HAP-1 (cell line): ENCODE data around the gene RAD51B.
"Not testable (repeated sequence)": the region's sequence is repeated elsewhere in the genome, so short reads cannot be mapped to it uniquely, and the experiment has no call there.

ENCODE experiments used
- DNase-seq, 2 experiments: peaks; one replicate each; pipeline ENCODE4 v3.0.0-alpha.2; 2016 to 2020; ENCODE audit warnings: low spot score in 2 of 2
- H3K27me3 ChIP-seq: fragments of 250-450 bp; sonication (Bioruptor Pico); 2 replicates; pipeline ENCODE4 v1.5.1; 2020; ENCODE audit warnings: low read depth, mild to moderate bottlenecking, moderate library complexity
- H3K36me3 ChIP-seq: fragments of 250-450 bp; sonication (Bioruptor Pico); replicated peaks from 2 replicates; pipeline ENCODE4 v1.5.1; 2020; ENCODE audit warnings: mild to moderate bottlenecking
- H3K4me1 ChIP-seq: fragments of 250-450 bp; sonication (Bioruptor Pico); 2 replicates; pipeline ENCODE4 v1.5.1; 2020; ENCODE audit warnings: mild to moderate bottlenecking
- H3K4me3 ChIP-seq: fragments of 250-450 bp; sonication (Bioruptor Pico); 2 replicates; pipeline ENCODE4 v1.5.1; 2020; ENCODE audit warnings: mild to moderate bottlenecking, moderate library complexity
- H3K9me3 ChIP-seq: fragments of 250-450 bp; sonication (Bioruptor Pico); 2 replicates; pipeline ENCODE4 v1.5.1; 2020; ENCODE audit warnings: mild to moderate bottlenecking, moderate library complexity
- in situ Hi-C: fragments of 300-500 bp; cut with MboI; formaldehyde crosslinking; loops from 3 replicates; pipeline ENCODE4 v1.14.3; 2020; ENCODE audit warnings: low sequenced_read_pairs, inconsistent platforms, mixed read lengths

The RAD51B gene

GRCh38 chr14:68424443-68425172, 605.0 kb downstream of the RAD51B start:
- Histone ChIP-seq H3K36me3 (no peaks in the 10 kb centered on the region), H3K27me3 (no peaks in the 10 kb centered on the region), H3K4me1 (no peaks in the 10 kb centered on the region; the same call in 1 of the 2 replicates), H3K9me3 (no peaks in the 10 kb centered on the region), H3K4me3 (no peak overlapping the region)
- in situ Hi-C loops = no loop called here
- DNase-seq = no peak

GRCh38 chr14:68426661-68427549, 607.3 kb downstream of the RAD51B start:
- no peaks in the 10 kb centered on the region for H3K27me3 ChIP-seq

GRCh38 chr14:68427550-68427890, 607.9 kb downstream of the RAD51B start:
- no peaks in the 10 kb centered on the region for H3K27me3 ChIP-seq
- no peak overlapping the region for H3K4me3 ChIP-seq
- DNase-seq = no peak
- H3K36me3 ChIP-seq = no peaks in the 10 kb centered on the region
- H3K9me3 ChIP-seq = no peaks in the 10 kb centered on the region
- no peaks in the 10 kb centered on the region; the same call in 1 of the 2 replicates for H3K4me1 ChIP-seq
- in situ Hi-C loops = no loop called here

More at GRCh38 chr14:68426661-68427549, 607.3 kb downstream of the RAD51B start:
- DNase-seq = peak; percentile 16 to 25
- no peaks in the 10 kb centered on the region for H3K9me3 ChIP-seq
- no peaks in the 10 kb centered on the region for H3K36me3 ChIP-seq
- H3K4me3 ChIP-seq = no peak overlapping the region
- in situ Hi-C loops = no loop called here
- no peaks in the 10 kb centered on the region; the same call in 1 of the 2 replicates for H3K4me1 ChIP-seq

GRCh38 chr14:68428900-68429299, 609.3 kb downstream of the RAD51B start:
- H3K9me3 ChIP-seq, H3K36me3 ChIP-seq, H3K27me3 ChIP-seq, in situ Hi-C loops, H3K4me3 ChIP-seq, DNase-seq, H3K4me1 ChIP-seq: not testable (repeated sequence)

GRCh38 chr14:68434173-68434572, 614.6 kb downstream of the RAD51B start:
- H3K4me3 ChIP-seq, H3K27me3 ChIP-seq, DNase-seq, in situ Hi-C loops, H3K9me3 ChIP-seq, H3K4me1 ChIP-seq, H3K36me3 ChIP-seq: not testable (repeated sequence)

GRCh38 chr14:68435631-68436030, 616.1 kb downstream of the RAD51B start:
- DNase-seq, in situ Hi-C loops, H3K36me3 ChIP-seq, H3K4me1 ChIP-seq, H3K9me3 ChIP-seq, H3K27me3 ChIP-seq, H3K4me3 ChIP-seq: not testable (repeated sequence)

- H3K4me1 ChIP-seq = no peaks in the 10 kb centered on the region
- H3K27me3 ChIP-seq = peaks cover 3% of the 10 kb centered on the region; the same call in 1 of the 2 replicates
- no peaks in the 10 kb centered on the region for H3K36me3 ChIP-seq
- in situ Hi-C loops = no loop called here
- no peaks in the 10 kb centered on the region for H3K9me3 ChIP-seq
- no peak for DNase-seq
- no peak overlapping the region for H3K4me3 ChIP-seq
These were observed 620.1 kb downstream of the RAD51B start for GRCh38 chr14:68439676-68440075.

- no peaks in the 10 kb centered on the region for H3K4me1 ChIP-seq
- H3K9me3 ChIP-seq = no peaks in the 10 kb centered on the region
- H3K36me3 ChIP-seq = no peaks in the 10 kb centered on the region
- in situ Hi-C loops = no loop called here
- DNase-seq = no peak
- H3K27me3 ChIP-seq = peaks cover 3% of the 10 kb centered on the region; the same call in 1 of the 2 replicates
- no peak overlapping the region for H3K4me3 ChIP-seq
These were observed 621.2 kb downstream of the RAD51B start for GRCh38 chr14:68440820-68441219.

- no peak for DNase-seq
- Histone ChIP-seq H3K9me3 (no peaks in the 10 kb centered on the region), H3K4me3 (no peak overlapping the region), H3K36me3 (no peaks in the 10 kb centered on the region), H3K4me1 (no peaks in the 10 kb centered on the region), H3K27me3 (peaks cover 3% of the 10 kb centered on the region; the same call in 1 of the 2 replicates)
- in situ Hi-C loops = no loop called here
These were observed 622.0 kb downstream of the RAD51B start for GRCh38 chr14:68441542-68441941.

GRCh38 chr14:68442828-68443629, 623.5 kb downstream of the RAD51B start:
- H3K4me3 ChIP-seq = no peak overlapping the region
- no peaks in the 10 kb centered on the region for H3K9me3 ChIP-seq
- in situ Hi-C loops = no loop called here
- no peaks in the 10 kb centered on the region for H3K4me1 ChIP-seq
- DNase-seq = no peak
- H3K27me3 ChIP-seq = no peaks in the 10 kb centered on the region
- no peaks in the 10 kb centered on the region for H3K36me3 ChIP-seq

- no peaks in the 10 kb centered on the region for H3K4me1 ChIP-seq
- no peak overlapping the region for H3K4me3 ChIP-seq
- no peak for DNase-seq
- in situ Hi-C loops = no loop called here
- no peaks in the 10 kb centered on the region for H3K9me3 ChIP-seq
- no peaks in the 10 kb centered on the region for H3K36me3 ChIP-seq
- H3K27me3 ChIP-seq = no peaks in the 10 kb centered on the region
These were observed 625.0 kb downstream of the RAD51B start for GRCh38 chr14:68444449-68445168.

- no peaks in the 10 kb centered on the region for H3K36me3 ChIP-seq
- no peaks in the 10 kb centered on the region for H3K9me3 ChIP-seq
- no peak overlapping the region for H3K4me3 ChIP-seq
- no peaks in the 10 kb centered on the region for H3K27me3 ChIP-seq
- no peaks in the 10 kb centered on the region for H3K4me1 ChIP-seq
- in situ Hi-C loops = no loop called here
- no peak for DNase-seq
These were observed 626.9 kb downstream of the RAD51B start for GRCh38 chr14:68446243-68447040.
